HTR-8/SVneo (cell line): ENCODE measurements around the gene BCAN.

Experiments used
- DNase-seq: peaks from one replicate; pipeline ENCODE4 v3.0.0; 2011; ENCODE audit warnings: low spot score, mixed read lengths; ENCODE audit not compliant: insufficient read length
- FAIRE-seq: peaks from 2 replicates; lab custom pipeline; 2011; peaks lifted over from hg19 to GRCh38; lab: Jason Lieb, UNC

The BCAN gene

DNA sequence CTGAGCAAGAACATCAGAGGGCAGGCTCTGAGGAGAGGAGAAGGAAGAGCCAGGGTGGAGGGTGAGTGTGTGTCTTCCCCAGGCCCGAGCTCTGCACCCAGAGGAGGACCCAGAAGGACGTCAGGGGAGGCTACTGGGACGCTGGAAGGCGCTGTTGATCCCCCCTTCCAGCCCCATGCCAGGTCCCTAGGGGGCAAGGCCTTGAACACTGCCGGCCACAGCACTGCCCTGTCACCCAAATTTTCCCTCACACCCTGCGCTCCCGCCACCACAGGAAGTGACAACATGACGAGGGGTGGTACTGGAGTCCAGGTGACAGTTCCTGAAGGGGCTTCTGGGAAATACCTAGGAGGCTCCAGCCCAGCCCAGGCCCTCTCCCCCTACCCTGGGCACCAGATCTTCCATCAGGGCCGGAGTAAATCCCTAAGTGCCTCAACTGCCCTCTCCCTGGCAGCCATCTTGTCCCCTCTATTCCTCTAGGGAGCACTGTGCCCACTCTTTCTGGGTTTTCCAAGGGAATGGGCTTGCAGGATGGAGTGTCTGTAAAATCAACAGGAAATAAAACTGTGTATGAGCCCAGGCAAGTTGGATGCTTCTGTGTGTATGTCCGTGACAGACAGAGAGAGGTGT, 17.1 kb downstream of the BCAN start:
- FAIRE-seq = no peak
- DNase-seq = no peak

GRCh38 chr1:156659661-156659987, 17.7 kb downstream of the BCAN start:
- no peak for DNase-seq
- FAIRE-seq = no peak

DNA sequence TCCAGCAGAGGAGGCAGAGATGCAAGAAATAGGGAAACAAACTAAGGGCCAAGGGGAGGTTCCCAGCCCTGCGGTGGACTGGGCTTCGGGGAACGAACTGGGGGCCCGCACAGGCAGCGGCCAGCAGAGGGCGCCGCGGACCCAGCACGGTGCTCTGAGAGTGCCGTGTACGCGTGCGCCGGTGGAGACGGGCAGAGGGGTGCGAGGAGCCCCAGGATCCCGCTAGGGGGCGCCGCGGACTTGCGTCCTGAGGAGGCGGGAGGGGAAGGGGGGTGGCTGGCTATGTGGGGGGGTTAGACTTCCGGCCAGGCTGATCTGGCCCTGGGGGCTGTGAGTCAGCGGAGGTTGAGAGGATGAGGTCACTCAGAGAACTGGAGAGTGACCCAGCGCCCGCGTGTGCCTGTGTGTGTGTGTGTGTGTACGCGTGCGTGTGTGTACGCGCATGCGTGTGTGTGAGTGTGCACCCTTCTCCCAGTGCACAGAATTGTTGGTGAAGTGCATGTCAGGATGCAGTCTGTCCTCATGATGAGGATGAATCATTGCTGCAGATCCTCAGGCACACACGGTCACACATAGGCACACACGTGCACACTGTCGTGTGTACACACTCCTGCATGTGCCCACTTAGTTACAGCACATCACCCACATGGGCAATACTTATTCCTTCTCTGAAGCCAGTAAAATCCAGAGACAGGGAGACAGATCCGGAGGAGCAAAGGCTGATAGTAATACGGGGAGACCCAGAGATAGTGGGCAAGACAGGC, 18.3 kb downstream of the BCAN start:
- peak; percentile 94 for DNase-seq
- FAIRE-seq = peak; percentile 72

- FAIRE-seq (no peak), DNase-seq (no peak)
Observed at GRCh38 chr1:156660752-156661112, 18.8 kb downstream of the BCAN start.

- no peak for FAIRE-seq
Observed at GRCh38 chr1:156662005-156662799, 20.3 kb downstream of the BCAN start.

GRCh38 chr1:156662800-156663055, 20.8 kb downstream of the BCAN start:
- FAIRE-seq = no peak
- DNase-seq = no peak

More at GRCh38 chr1:156662005-156662799, 20.3 kb downstream of the BCAN start:
- no peak for DNase-seq

DNA sequence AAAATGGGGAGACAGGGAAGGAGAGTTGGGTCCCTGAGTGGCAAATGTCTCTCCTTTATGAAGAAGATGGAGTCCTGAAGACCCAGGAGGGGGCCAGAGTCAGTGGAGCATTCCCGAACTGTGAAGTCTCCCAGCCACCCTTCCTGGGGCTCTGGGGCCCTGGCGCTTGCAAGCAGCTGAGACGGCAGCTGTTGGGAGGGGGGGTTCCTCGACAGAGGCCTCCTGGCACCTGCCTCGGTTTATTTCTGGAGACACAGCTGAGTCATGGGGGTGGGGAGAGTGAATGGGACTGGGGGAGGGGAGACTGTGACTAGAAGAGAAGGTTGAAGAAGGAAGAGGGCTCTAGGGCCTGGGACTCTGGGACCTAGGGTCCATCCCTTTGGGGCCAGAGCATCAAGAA, 21.3 kb downstream of the BCAN start:
- DNase-seq (no peak), FAIRE-seq (no peak)

DNA sequence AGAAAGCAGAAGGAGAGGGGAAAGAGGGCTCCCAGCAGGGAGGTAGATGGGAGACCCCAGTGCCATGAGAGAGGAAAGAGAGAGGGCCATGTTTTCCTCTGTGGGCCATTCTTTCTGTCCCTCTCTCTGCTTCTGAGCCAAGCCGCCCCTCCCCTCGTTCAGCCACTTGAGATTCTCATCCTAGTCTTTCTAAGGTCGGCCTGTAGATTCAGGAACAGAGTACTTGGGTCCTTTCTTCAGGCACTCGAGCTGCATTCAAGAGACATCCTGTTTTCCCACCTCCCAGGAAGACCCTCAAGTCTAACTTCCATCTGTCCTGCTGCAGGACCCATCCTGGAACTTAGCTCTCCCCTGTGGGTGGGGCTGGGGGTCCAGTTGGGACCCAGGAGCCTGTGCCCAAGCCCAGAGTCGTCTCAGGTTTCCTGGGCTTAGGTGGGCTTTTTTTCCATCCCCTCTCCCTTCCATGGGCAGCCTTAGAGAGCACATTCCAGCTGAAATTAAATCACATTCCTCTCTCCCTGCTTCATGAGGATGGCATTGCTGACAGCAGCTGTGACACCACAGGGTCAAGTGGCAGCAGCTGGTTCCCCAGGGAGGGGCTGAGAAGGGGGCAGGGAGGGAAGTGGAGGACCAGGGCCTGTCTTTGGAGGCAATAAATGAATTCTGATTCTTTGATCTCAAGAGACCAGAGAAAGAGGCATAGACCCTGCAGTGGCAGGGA, 22.3 kb downstream of the BCAN start:
- FAIRE-seq = no peak
- no peak for DNase-seq

GRCh38 chr1:156664767-156665411, 23.0 kb downstream of the BCAN start:
- DNase-seq (no peak), FAIRE-seq (no peak)

GRCh38 chr1:156665539-156665938, 23.6 kb downstream of the BCAN start:
- DNase-seq (no peak), FAIRE-seq (no peak)

DNA sequence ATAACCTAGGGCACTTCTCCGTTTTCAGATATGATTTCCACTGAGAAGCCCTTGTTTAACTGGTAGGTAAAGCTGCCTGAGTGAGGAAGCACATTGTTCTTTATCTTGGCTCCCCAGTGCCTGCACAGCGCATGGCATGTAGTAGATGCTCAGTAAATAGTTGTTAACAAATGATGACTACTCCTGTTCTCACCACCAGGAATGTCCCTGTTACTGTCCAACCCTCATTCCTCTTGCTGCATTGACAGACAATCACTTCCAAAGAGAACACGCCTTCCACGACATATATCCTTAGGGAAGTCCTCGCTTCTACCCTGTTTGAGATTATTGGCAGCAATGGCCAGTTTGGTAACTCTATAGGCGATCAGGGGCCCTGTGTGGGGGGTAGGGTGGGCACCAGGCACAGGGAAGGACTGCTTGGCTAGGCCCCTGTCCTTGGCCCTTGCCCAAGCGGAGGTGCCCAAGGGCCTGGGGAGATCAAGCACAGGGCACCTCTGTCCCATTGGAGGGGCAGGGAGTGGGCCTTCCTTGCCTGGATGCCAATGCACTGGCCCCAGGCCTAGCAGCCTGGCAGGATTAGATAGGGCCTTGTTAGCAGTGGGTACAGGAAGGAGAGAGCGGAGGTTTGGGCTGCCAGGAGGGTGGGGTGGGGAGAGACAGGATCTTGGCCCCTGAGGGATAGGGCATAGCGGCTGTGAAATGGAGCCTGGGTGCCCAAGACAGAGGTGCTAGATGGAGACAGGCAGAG, 25.1 kb downstream of the BCAN start:
- DNase-seq = no peak
- FAIRE-seq = no peak

GRCh38 chr1:156667610-156667967, 25.7 kb downstream of the BCAN start:
- DNase-seq (no peak), FAIRE-seq (no peak)

- DNase-seq (no peak), FAIRE-seq (no peak)
Observed at GRCh38 chr1:156667968-156668709, 26.2 kb downstream of the BCAN start.

DNA sequence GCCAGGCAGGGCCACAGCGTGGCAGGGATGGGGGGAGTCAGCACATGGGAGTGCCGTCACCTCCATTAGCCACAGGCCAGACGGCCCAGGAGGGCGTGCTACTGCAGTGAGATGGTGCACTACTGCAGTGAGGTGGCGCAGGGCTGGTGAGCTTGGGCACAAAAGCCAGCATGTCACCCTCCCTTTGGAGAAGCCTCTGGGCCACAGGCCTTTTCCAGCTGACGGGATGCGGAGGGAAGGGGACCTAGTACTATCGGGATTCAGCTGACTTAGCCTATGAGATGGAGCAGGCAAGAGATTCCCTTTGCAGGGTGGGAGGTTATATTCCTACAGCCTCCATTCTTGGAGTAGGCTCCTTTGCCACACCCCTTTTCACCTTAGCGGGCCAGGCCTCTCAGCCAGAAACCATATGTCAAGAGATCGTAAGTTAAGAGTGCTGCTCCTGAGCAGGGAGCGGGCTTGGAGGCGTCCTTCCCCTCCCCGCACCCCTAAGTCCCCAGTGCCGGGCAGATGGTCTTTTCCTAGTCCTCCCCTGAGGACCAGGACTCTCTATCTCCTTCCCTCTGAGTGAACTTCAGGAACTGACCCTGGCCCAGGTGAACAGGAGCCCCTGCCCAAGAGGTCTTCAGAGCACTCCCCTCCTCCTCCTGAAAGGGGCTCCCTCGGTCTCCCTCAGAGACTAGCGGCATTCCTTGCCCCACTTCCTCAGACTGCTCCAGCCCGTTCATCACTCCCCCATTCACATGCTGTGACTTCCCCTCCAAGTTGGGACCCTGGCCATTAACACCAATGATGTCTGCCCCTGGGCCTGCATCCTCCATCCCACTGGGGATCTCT, 27.1 kb downstream of the BCAN start:
- no peak for FAIRE-seq

GRCh38 chr1:156669794-156670193, 27.9 kb downstream of the BCAN start:
- FAIRE-seq = no peak
- no peak for DNase-seq

More for the DNA sequence above, 27.1 kb downstream of the BCAN start:
- no peak for DNase-seq

DNA sequence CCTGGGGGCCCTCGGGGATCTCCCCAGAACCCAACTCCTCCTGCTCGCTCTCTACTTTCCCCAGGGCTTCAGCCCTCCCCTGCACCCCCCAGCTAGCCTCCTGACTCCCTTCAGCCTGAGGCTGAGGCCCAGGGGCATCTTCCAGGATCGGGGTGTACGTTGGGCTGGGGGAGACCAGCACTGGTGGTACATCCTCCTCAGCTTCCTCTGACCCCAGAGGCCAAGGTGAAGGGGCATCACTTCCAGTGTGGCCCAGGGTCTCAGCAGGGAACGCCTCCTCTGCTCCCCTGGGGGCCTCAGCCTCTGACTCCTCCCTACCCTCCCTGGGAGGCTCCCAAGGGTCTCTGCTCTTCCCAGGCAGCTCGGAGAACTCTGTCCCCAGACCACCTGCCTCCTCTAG, 28.4 kb downstream of the BCAN start:
- no peak for DNase-seq
- FAIRE-seq = no peak

- DNase-seq (no peak), FAIRE-seq (no peak)
Observed at GRCh38 chr1:156670791-156671190, 28.9 kb downstream of the BCAN start.

DNA sequence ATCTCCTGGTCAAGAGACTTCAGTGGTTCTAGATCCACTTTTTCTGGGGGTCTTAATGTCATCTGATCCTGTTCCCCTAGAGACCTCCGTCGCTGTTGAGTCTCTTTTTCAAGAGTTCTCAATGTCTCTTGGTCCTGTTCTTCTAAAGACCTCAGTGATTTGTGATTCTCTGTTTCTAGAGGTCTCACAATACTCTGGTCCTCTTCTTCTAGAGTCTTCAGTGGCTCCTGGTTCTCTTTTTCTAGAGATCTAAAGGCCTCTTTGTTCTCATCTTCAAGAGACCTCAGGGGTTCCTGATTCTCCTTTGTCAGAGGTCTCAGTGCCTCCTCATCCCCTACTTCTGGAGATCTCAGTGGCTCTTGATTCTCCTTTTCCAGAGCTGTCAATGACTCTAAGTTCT, 29.9 kb downstream of the BCAN start:
- DNase-seq = no peak
- FAIRE-seq = no peak
